HL-60 (cell line): Measurements from ENCODE around the gene LDLRAD3.

ENCODE experiments used
- DNase-seq, 2 experiments: peaks; one replicate each; pipeline ENCODE4 v3.0.0-alpha.2; 2010 to 2020; ENCODE audit warnings: low read depth in 1 of 2, low spot score in 1 of 2
- H3K27ac ChIP-seq: fragments of 250-450 bp; sonication (Bioruptor Pico); replicated peaks from 2 replicates; pipeline ENCODE4 v1.5.1; 2020; ENCODE audit warnings: mild to moderate bottlenecking, moderate library complexity
- H3K27me3 ChIP-seq: fragments of 250-450 bp; sonication (Bioruptor Pico); 2 replicates; pipeline ENCODE4 v1.5.1; 2021; ENCODE audit warnings: mild to moderate bottlenecking, moderate library complexity; ENCODE audit not compliant: insufficient read depth, poor library complexity, severe bottlenecking
- H3K4me3 ChIP-seq: replicated peaks from 2 replicates; pipeline ENCODE4 v1.5.1; 2011; ENCODE audit warnings: mild to moderate bottlenecking, control low read depth, low read length; ENCODE audit not compliant: insufficient read depth
- GABPA ChIP-seq: IDR thresholded peaks from 2 replicates; pipeline ENCODE4 v1.6.1; 2012; ENCODE audit warnings: low read depth
- POLR2AphosphoS5 ChIP-seq: IDR thresholded peaks from 2 replicates; pipeline ENCODE4 v1.6.1; 2012; ENCODE audit warnings: low read depth
- SPI1 ChIP-seq: IDR thresholded peaks from 2 replicates; pipeline ENCODE4 v1.6.1; 2012; ENCODE audit warnings: low read depth, mild to moderate bottlenecking, borderline replicate concordance
- TF ChIP-seq, protein P1 (sequence below): IDR thresholded peaks from one replicate; pipeline ENCODE4 v1.5.1; 2011; ENCODE audit warnings: low read length, control low read depth, inconsistent platforms; ENCODE audit not compliant: insufficient read depth
- TF ChIP-seq, protein P2 (sequence below): IDR thresholded peaks from 2 replicates; pipeline ENCODE4 v1.6.1; 2012; ENCODE audit warnings: low read depth; ENCODE audit not compliant: insufficient replicate concordance

Gene LDLRAD3

DNA sequence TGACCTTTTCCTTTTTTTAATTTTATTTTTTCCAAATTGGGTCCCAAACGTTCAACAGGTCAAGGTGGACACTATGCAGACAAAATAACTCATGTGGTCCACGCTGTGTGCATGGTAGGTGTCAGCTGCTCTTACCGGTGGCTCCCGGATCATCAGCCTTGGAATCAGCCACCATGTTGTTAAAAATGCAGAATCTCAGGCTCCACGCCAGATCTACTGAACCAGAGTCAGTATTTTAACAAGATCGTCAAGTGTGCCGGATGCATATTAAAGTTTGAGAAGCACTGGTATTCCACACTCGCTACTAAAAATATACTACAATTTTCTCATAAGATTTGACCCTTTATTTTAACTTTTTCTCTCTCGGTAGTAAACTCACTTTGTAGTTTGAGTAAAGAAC, 553 bp upstream of the LDLRAD3 start:
- Histone ChIP-seq H3K4me3 (peak overlapping the region; percentile 58), H3K27me3 (no peaks in the 10 kb centered on the region), H3K27ac (peak overlapping the region; percentile 55)
- DNase-seq, result no peak
- TF ChIP-seq GABPA (no peak), SPI1 (no peak), POLR2AphosphoS5 (no peak)
- TF ChIP-seq, protein P1, sequence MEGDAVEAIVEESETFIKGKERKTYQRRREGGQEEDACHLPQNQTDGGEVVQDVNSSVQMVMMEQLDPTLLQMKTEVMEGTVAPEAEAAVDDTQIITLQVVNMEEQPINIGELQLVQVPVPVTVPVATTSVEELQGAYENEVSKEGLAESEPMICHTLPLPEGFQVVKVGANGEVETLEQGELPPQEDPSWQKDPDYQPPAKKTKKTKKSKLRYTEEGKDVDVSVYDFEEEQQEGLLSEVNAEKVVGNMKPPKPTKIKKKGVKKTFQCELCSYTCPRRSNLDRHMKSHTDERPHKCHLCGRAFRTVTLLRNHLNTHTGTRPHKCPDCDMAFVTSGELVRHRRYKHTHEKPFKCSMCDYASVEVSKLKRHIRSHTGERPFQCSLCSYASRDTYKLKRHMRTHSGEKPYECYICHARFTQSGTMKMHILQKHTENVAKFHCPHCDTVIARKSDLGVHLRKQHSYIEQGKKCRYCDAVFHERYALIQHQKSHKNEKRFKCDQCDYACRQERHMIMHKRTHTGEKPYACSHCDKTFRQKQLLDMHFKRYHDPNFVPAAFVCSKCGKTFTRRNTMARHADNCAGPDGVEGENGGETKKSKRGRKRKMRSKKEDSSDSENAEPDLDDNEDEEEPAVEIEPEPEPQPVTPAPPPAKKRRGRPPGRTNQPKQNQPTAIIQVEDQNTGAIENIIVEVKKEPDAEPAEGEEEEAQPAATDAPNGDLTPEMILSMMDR, result no peak
- TF ChIP-seq, protein P2, sequence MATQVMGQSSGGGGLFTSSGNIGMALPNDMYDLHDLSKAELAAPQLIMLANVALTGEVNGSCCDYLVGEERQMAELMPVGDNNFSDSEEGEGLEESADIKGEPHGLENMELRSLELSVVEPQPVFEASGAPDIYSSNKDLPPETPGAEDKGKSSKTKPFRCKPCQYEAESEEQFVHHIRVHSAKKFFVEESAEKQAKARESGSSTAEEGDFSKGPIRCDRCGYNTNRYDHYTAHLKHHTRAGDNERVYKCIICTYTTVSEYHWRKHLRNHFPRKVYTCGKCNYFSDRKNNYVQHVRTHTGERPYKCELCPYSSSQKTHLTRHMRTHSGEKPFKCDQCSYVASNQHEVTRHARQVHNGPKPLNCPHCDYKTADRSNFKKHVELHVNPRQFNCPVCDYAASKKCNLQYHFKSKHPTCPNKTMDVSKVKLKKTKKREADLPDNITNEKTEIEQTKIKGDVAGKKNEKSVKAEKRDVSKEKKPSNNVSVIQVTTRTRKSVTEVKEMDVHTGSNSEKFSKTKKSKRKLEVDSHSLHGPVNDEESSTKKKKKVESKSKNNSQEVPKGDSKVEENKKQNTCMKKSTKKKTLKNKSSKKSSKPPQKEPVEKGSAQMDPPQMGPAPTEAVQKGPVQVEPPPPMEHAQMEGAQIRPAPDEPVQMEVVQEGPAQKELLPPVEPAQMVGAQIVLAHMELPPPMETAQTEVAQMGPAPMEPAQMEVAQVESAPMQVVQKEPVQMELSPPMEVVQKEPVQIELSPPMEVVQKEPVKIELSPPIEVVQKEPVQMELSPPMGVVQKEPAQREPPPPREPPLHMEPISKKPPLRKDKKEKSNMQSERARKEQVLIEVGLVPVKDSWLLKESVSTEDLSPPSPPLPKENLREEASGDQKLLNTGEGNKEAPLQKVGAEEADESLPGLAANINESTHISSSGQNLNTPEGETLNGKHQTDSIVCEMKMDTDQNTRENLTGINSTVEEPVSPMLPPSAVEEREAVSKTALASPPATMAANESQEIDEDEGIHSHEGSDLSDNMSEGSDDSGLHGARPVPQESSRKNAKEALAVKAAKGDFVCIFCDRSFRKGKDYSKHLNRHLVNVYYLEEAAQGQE, result no peak

DNA sequence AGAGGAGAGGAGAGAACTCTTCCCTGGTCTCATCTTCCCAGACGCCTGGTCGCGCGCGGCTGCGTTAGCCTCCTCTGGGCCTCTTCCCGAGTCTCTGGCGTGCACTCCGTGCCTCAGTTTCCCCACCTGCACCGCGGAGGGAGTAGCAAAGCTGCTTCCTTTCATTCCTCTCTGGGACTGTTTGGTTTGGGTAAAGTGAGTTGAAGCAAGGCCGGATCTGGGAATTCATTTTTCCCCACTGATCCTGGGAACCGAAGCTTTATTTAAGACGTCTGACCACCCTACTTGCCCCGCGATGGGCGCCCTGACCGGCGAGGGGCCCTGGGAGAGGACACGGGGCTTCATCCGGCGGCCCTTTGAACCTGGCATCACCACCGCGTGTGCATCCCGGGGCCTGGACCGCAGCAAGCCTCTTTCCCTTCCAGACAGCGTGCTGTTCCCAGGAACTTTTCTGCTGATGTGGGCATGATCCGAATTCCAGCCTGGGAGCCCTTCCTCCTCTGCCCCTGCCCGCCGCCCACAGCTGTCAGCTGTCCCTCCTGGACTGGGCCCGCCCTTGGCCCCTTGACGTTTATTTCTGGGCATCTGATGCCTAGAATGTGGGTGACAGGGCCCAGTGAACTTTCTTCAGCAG, 758 bp downstream of the LDLRAD3 start:
- no peak overlapping the region for H3K27ac ChIP-seq
- no peak for DNase-seq

DNA sequence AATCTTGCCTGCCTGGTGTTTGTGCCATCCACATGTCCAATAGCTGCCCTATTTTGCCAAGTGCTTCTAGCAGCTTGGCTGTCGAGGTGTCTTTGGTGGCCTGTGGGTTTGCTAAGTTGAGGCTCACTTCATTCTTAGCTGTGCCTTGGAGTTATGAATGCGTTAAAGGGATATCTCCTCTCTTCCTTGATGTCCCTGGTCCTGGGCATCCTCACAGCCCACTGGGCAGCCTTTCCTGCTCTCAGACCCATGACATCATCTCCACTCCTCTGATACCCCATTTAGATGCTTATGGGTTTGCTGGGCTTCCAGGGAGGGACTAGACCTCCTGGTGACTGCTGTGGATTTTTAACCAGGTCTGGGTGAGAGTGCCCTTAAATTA, 1.3 kb downstream of the LDLRAD3 start:
- no peak for DNase-seq
- H3K27ac ChIP-seq, result no peak overlapping the region
- H3K27me3 ChIP-seq, result no peaks in the 10 kb centered on the region
- TF ChIP-seq, protein P1, result no peak
- TF ChIP-seq GABPA, result no peak
- no peak for TF ChIP-seq POLR2AphosphoS5
- TF ChIP-seq, protein P2, result no peak
- no peak for TF ChIP-seq SPI1
- H3K4me3 ChIP-seq, result no peak overlapping the region

More for the DNA sequence above, 758 bp downstream of the LDLRAD3 start:
- TF ChIP-seq, protein P2, result no peak
- TF ChIP-seq POLR2AphosphoS5, result no peak
- TF ChIP-seq GABPA, result no peak
- no peak for TF ChIP-seq SPI1
- TF ChIP-seq, protein P1, result no peak
- Histone ChIP-seq H3K4me3 (peak overlapping the region; percentile 58), H3K27me3 (no peaks in the 10 kb centered on the region)
